Measurements from ENCODE around the gene FAM193B. TPM values are rescaled to one million over a fixed set of nuclear protein-coding genes. Genes with fewer than 3 reads are reported as not detected.

FAM193B gene
- total and polyA plus RNA-seq, 2 donors: 41.7 to 527 TPM

DNA sequence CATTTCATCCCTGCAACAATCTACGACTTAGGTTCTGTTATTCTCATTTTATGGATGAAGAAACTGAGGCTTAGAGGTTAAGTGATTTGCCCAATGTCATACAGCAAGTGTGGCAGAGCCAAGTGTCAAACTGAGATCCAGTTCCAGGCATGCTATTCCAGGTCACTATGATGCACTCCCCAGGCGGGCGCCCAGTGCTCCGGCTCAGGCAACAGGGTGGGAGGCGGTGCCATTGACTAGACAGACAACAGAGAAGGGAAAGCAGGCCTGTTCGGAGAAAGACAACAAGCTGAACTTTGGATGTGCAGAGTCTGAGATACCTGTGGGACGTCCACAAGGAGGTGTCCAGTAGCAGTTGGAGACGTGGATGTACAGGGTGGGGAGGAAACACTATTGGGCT, 26.8 kb downstream of the FAM193B start:
- no peak for DNase-seq (ENCODE audit: low read depth in 6 of 9, low spot score in 9 of 9)
- H3K27me3 ChIP-seq (ENCODE audit: control insufficient read depth in 2 of 2, insufficient read depth in 1 of 2, low read length in 1 of 2): no peaks in the 10 kb centered on the region
- H3K4me1 ChIP-seq (ENCODE audit: control insufficient read depth in 2 of 2, insufficient read depth in 2 of 2, low read length in 2 of 2): no peaks in the 10 kb centered on the region
- 96% methylated on average over 8 of the region's 8 CpGs for WGBS
- H3K27ac ChIP-seq (ENCODE audit: low read depth in 1 of 2, low read length in 1 of 2): no peak overlapping the region
- H3K36me3 ChIP-seq (ENCODE audit: control insufficient read depth in 2 of 2, insufficient read depth in 2 of 2, low read length in 1 of 2): peaks cover 87 to 90% of the 10 kb centered on the region in 2 donors
- H3K9me3 ChIP-seq (ENCODE audit: control insufficient read depth in 2 of 2, insufficient read depth in 1 of 2, low read length in 1 of 2): no peaks in the 10 kb centered on the region
- H3K4me3 ChIP-seq (ENCODE audit: low read length in 2 of 2): no peak overlapping the region

GRCh38 chr5:177526791-177527190, 27.6 kb downstream of the FAM193B start:
- H3K9me3 ChIP-seq (ENCODE audit: control insufficient read depth in 2 of 2, insufficient read depth in 1 of 2, low read length in 1 of 2): no peaks in the 10 kb centered on the region
- H3K27me3 ChIP-seq (ENCODE audit: control insufficient read depth in 2 of 2, insufficient read depth in 1 of 2, low read length in 1 of 2): no peaks in the 10 kb centered on the region
- no peak overlapping the region for H3K4me3 ChIP-seq (ENCODE audit: low read length in 2 of 2)
- no peaks in the 10 kb centered on the region for H3K4me1 ChIP-seq (ENCODE audit: control insufficient read depth in 2 of 2, insufficient read depth in 2 of 2, low read length in 2 of 2)
- H3K27ac ChIP-seq (ENCODE audit: low read depth in 1 of 2, low read length in 1 of 2): no peak overlapping the region
- DNase-seq (ENCODE audit: low read depth in 6 of 9, low spot score in 9 of 9): no peak
- peaks cover 83 to 86% of the 10 kb centered on the region in 2 donors for H3K36me3 ChIP-seq (ENCODE audit: control insufficient read depth in 2 of 2, insufficient read depth in 2 of 2, low read length in 1 of 2)
- 99% methylated on average over 6 of the region's 6 CpGs for WGBS

DNA sequence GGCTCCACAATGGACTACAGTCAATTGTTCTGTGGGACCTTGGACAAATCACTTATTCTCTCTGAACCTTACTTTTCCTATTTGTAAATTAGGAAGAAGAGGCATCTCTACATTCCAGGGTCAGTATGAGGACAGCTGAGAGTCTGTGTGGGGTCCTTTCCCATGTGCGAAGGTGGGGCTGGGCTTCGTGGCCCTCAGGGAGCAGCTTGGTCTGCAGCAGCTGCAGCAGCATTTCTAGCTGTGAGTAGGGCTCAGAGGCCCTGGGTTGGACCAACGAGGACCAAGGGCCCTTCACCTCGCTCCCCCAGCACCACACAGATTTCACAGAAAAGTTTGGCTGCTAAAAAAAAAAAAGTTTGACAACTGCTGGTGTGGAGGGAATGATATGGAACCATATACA, 28.2 kb downstream of the FAM193B start:
- Histone ChIP-seq H3K36me3 (ENCODE audit: control insufficient read depth in 2 of 2, insufficient read depth in 2 of 2, low read length in 1 of 2) (peaks cover 83 to 86% of the 10 kb centered on the region in 2 donors), H3K4me3 (ENCODE audit: low read length in 2 of 2) (no peak overlapping the region), H3K9me3 (ENCODE audit: control insufficient read depth in 2 of 2, insufficient read depth in 1 of 2, low read length in 1 of 2) (no peaks in the 10 kb centered on the region), H3K4me1 (ENCODE audit: control insufficient read depth in 2 of 2, insufficient read depth in 2 of 2, low read length in 2 of 2) (no peaks in the 10 kb centered on the region), H3K27me3 (ENCODE audit: control insufficient read depth in 2 of 2, insufficient read depth in 1 of 2, low read length in 1 of 2) (no peaks in the 10 kb centered on the region), H3K27ac (ENCODE audit: low read depth in 1 of 2, low read length in 1 of 2) (no peak overlapping the region)
- DNase-seq (ENCODE audit: low read depth in 6 of 9, low spot score in 9 of 9): no peak
- 99% methylated on average over 4 of the region's 4 CpGs for WGBS

- H3K9me3 ChIP-seq (ENCODE audit: control insufficient read depth in 2 of 2, insufficient read depth in 1 of 2, low read length in 1 of 2): no peaks in the 10 kb centered on the region
- 96% methylated on average over 10 of the region's 10 CpGs for WGBS
- H3K27ac ChIP-seq (ENCODE audit: low read depth in 1 of 2, low read length in 1 of 2): no peak overlapping the region
- peaks cover 84 to 86% of the 10 kb centered on the region in 2 donors for H3K36me3 ChIP-seq (ENCODE audit: control insufficient read depth in 2 of 2, insufficient read depth in 2 of 2, low read length in 1 of 2)
- no peak for DNase-seq (ENCODE audit: low read depth in 6 of 9, low spot score in 9 of 9)
- H3K27me3 ChIP-seq (ENCODE audit: control insufficient read depth in 2 of 2, insufficient read depth in 1 of 2, low read length in 1 of 2): no peaks in the 10 kb centered on the region
- H3K4me3 ChIP-seq (ENCODE audit: low read length in 2 of 2): no peak overlapping the region
- no peaks in the 10 kb centered on the region for H3K4me1 ChIP-seq (ENCODE audit: control insufficient read depth in 2 of 2, insufficient read depth in 2 of 2, low read length in 2 of 2)
Measured at GRCh38 chr5:177524941-177525655, 29.3 kb downstream of the FAM193B start.

- Histone ChIP-seq H3K27me3 (ENCODE audit: control insufficient read depth in 2 of 2, insufficient read depth in 1 of 2, low read length in 1 of 2) (no peaks in the 10 kb centered on the region), H3K4me1 (ENCODE audit: control insufficient read depth in 2 of 2, insufficient read depth in 2 of 2, low read length in 2 of 2) (no peaks in the 10 kb centered on the region), H3K27ac (ENCODE audit: low read depth in 1 of 2, low read length in 1 of 2) (no peak overlapping the region), H3K4me3 (ENCODE audit: low read length in 2 of 2) (no peak overlapping the region), H3K9me3 (ENCODE audit: control insufficient read depth in 2 of 2, insufficient read depth in 1 of 2, low read length in 1 of 2) (no peaks in the 10 kb centered on the region), H3K36me3 (ENCODE audit: control insufficient read depth in 2 of 2, insufficient read depth in 2 of 2, low read length in 1 of 2) (peaks cover 86 to 87% of the 10 kb centered on the region in 2 donors)
- WGBS: 98% methylated on average over 12 of the region's 12 CpGs
- DNase-seq (ENCODE audit: low read depth in 6 of 9, low spot score in 9 of 9): no peak
Measured at GRCh38 chr5:177524539-177524900, 29.8 kb downstream of the FAM193B start.

DNA sequence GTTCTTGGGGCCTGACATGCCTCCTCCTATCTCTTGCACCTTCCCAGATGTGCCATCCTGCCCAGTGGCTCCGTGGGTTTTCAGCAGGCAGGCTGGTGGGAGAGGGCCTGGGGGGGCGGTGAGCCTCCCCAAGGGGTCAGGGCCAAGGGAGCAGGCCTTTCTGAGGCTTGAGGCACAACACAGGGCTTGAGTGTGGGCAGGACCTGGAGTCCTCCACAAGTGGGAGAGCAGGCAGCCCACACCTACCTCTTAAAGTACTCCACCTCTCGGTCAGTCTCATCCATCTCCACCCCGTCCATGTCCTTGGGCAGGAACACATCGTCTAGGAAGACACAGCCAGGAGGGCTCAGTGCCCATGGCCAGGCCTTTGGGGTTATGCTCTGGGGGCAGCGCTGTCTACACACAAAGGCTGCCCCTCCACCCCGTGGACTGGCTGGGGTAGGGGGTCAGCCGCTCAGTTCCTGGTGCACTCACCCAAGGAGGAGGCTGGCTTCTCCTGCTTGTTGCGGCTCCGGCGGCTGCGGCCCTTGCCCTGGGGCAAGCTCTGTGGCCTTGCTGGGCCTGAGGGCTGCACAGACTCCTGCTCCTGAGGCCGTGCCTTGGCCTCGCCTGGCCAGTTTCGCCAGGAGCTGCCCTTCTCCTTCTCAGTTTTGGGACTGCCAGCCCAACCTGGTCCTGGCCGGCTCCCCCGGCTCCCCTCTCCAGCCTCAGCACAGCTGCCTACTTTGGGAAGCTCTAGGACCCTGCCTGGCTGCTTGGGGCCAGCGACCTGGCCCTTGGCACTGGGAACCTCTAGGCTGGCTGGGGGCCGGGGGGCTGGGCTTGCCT, 30.4 kb downstream of the FAM193B start:
- Histone ChIP-seq H3K27me3 (ENCODE audit: control insufficient read depth in 2 of 2, insufficient read depth in 1 of 2, low read length in 1 of 2) (no peaks in the 10 kb centered on the region), H3K4me1 (ENCODE audit: control insufficient read depth in 2 of 2, insufficient read depth in 2 of 2, low read length in 2 of 2) (no peaks in the 10 kb centered on the region), H3K9me3 (ENCODE audit: control insufficient read depth in 2 of 2, insufficient read depth in 1 of 2, low read length in 1 of 2) (no peaks in the 10 kb centered on the region), H3K4me3 (ENCODE audit: low read length in 2 of 2) (no peak overlapping the region), H3K36me3 (ENCODE audit: control insufficient read depth in 2 of 2, insufficient read depth in 2 of 2, low read length in 1 of 2) (peaks cover 84 to 85% of the 10 kb centered on the region in 2 donors), H3K27ac (ENCODE audit: low read depth in 1 of 2, low read length in 1 of 2) (no peak overlapping the region)
- WGBS: 98% methylated on average over 19 of the region's 19 CpGs
- DNase-seq (ENCODE audit: low read depth in 6 of 9, low spot score in 9 of 9): no peak

DNA sequence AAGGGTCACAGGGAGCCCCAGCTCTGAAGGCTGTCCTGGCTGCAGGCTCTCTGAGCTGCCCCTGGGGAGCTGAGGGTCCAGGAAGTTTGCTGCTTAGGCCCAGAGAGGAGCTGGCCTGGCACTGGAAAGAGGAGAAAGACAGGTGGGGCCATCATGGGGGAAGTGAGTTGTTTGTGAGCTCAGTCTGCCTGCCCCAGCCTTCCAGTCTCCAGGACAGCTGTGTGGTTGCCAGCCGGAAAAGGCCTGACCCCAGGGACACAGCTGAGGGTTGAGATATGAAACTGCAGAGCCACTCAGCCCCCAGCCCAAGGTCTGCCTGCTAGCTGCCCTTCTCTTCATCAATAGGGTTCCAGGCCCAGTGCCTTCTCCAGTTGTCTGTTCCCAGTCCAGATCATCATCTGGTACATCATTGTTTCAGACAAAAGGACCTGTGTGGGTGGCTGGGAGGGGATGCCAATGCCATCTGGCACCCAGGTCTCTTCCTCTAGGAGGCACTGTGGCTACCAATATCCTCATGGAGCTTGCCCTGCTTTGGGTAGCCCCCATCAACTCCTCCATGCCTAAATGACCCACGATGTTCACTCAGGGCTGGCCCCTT, 33.3 kb downstream of the FAM193B start:
- H3K27me3 ChIP-seq (ENCODE audit: control insufficient read depth in 2 of 2, insufficient read depth in 1 of 2, low read length in 1 of 2): no peaks in the 10 kb centered on the region
- peaks cover 58 to 59% of the 10 kb centered on the region in 2 donors for H3K36me3 ChIP-seq (ENCODE audit: control insufficient read depth in 2 of 2, insufficient read depth in 2 of 2, low read length in 1 of 2)
- no peaks in the 10 kb centered on the region for H3K9me3 ChIP-seq (ENCODE audit: control insufficient read depth in 2 of 2, insufficient read depth in 1 of 2, low read length in 1 of 2)
- WGBS: 89% methylated on average over 2 of the region's 2 CpGs
- DNase-seq (ENCODE audit: low read depth in 6 of 9, low spot score in 9 of 9): no peak
- no peak overlapping the region for H3K27ac ChIP-seq (ENCODE audit: low read depth in 1 of 2, low read length in 1 of 2)
- peaks cover 3 to 4% of the 10 kb centered on the region in 2 donors for H3K4me1 ChIP-seq (ENCODE audit: control insufficient read depth in 2 of 2, insufficient read depth in 2 of 2, low read length in 2 of 2)
- no peak overlapping the region for H3K4me3 ChIP-seq (ENCODE audit: low read length in 2 of 2)

DNA sequence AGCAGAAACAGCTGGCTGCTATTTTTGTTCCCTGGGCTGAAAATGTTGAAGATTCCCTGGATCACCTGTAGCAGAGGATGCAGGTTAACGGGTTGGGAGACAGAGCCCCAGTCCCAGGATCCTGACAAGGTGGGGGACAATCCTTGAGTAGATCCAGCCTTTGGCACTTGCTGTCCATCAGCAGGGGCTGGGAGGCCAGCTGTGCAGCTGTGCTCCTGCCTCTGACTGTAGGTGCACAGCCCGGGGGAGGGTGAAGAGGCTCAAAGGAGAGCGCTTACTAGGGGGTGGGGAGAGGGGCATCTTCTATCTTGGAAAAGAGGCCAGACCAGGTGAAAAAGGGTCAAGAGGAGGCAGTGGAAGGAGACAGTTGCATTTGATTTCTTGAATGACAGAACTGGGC, 34.1 kb downstream of the FAM193B start:
- DNase-seq (ENCODE audit: low read depth in 6 of 9, low spot score in 9 of 9): no peak
- 97% methylated on average over 3 of the region's 3 CpGs for WGBS
- peaks cover 56% of the 10 kb centered on the region in 2 donors for H3K36me3 ChIP-seq (ENCODE audit: control insufficient read depth in 2 of 2, insufficient read depth in 2 of 2, low read length in 1 of 2)

More for the DNA sequence above, 34.1 kb downstream of the FAM193B start:
- no peaks in the 10 kb centered on the region for H3K27me3 ChIP-seq (ENCODE audit: control insufficient read depth in 2 of 2, insufficient read depth in 1 of 2, low read length in 1 of 2)
- H3K27ac ChIP-seq (ENCODE audit: low read depth in 1 of 2, low read length in 1 of 2): no peak overlapping the region
- H3K4me1 ChIP-seq (ENCODE audit: control insufficient read depth in 2 of 2, insufficient read depth in 2 of 2, low read length in 2 of 2): peaks cover 11% of the 10 kb centered on the region in 2 donors
- no peaks in the 10 kb centered on the region for H3K9me3 ChIP-seq (ENCODE audit: control insufficient read depth in 2 of 2, insufficient read depth in 1 of 2, low read length in 1 of 2)
- H3K4me3 ChIP-seq (ENCODE audit: low read length in 2 of 2): no peak overlapping the region
